Lower lobe of right lung (tissue), 2 donors: Measurements from ENCODE around the gene PIK3R3. TPM values are rescaled to one million over a fixed set of nuclear protein-coding genes. Genes with fewer than 3 reads are reported as not detected.
"Not testable (repeated sequence)": the region's sequence is repeated elsewhere in the genome, so short reads cannot be mapped to it uniquely, and the experiment has no call there.

ENCODE experiments used
- ATAC-seq, 2 donors: fragments of 200-7000 bp; cut with Tn5 transposase; one replicate each; pipeline ENCODE4 v1.9.1; 2020 to 2022; ENCODE audit warnings: mild to moderate bottlenecking in 2 of 2, moderate library complexity in 2 of 2
- DNase-seq: peaks from one replicate; pipeline ENCODE4 v3.0.0-alpha.2; 2020
- H3K27ac ChIP-seq: fragments of 200-600 bp; one replicate; pipeline ENCODE4 v1.8.0; 2022
- H3K27me3 ChIP-seq: fragments of 200-600 bp; one replicate; pipeline ENCODE4 v1.8.0; 2022; ENCODE audit warnings: low read depth
- H3K36me3 ChIP-seq: fragments of 200-600 bp; one replicate; pipeline ENCODE4 v1.8.0; 2022; ENCODE audit warnings: mild to moderate bottlenecking
- H3K4me1 ChIP-seq: fragments of 200-600 bp; one replicate; pipeline ENCODE4 v1.8.0; 2022
- H3K4me3 ChIP-seq: fragments of 200-600 bp; one replicate; pipeline ENCODE4 v1.8.0; 2022; ENCODE audit warnings: mild to moderate bottlenecking
- H3K9me3 ChIP-seq: fragments of 200-600 bp; one replicate; pipeline ENCODE4 v1.8.0; 2022
- CTCF ChIP-seq: fragments of 200-600 bp; IDR thresholded peaks from one replicate; pipeline ENCODE4 v1.8.0; 2022; ENCODE audit warnings: antibody characterized with exemption, mild to moderate bottlenecking
- intact Hi-C: fragments of 100-400 bp; cut with DNase I; formaldehyde crosslinking; loops from one replicate; pipeline ENCODE4 v1.11.0; 2022
- total RNA-seq: library from RNA; stranded (reverse); fragmentation: NEBNext Ultra II Directional; extraction: Animal tissue kit (Norgen Biotek cat#: 25700); gene quantifications from one replicate; pipeline ENCODE4 v1.2.1, GENCODE V29; 2021
- donor health status: DM: no; HTN: yes; CAD: no; lungs with severe emphysema.

PIK3R3 gene
- total RNA-seq, 1 donor from 2014 or later: 39.2 TPM

- intact Hi-C loops: no loop called here
- H3K4me1 ChIP-seq: no peaks in the 10 kb centered on the region
- no peak for ATAC-seq
Observed at GRCh38 chr1:46099215-46099614, 33.2 kb downstream of the PIK3R3 start.

GRCh38 chr1:46098027-46098712, 34.3 kb downstream of the PIK3R3 start:
- Histone ChIP-seq H3K4me3 (no peak overlapping the region), H3K27ac (no peak overlapping the region), H3K36me3 (no peaks in the 10 kb centered on the region), H3K27me3 (no peaks in the 10 kb centered on the region), H3K9me3 (peaks cover 4% of the 10 kb centered on the region), H3K4me1 (no peaks in the 10 kb centered on the region)
- ATAC-seq: no peak
- TF ChIP-seq CTCF: no peak
- no peak for DNase-seq
- intact Hi-C loops: no loop called here

More at GRCh38 chr1:46099215-46099614, 33.2 kb downstream of the PIK3R3 start:
- peaks cover 4% of the 10 kb centered on the region for H3K9me3 ChIP-seq
- no peak overlapping the region for H3K27ac ChIP-seq
- TF ChIP-seq CTCF: no peak
- H3K36me3 ChIP-seq: no peaks in the 10 kb centered on the region
- DNase-seq: no peak
- H3K27me3 ChIP-seq: no peaks in the 10 kb centered on the region
- no peak overlapping the region for H3K4me3 ChIP-seq

- H3K4me1 ChIP-seq: no peaks in the 10 kb centered on the region
- intact Hi-C loops: no loop called here
- DNase-seq: no peak
- H3K4me3 ChIP-seq: no peak overlapping the region
- peaks cover 4% of the 10 kb centered on the region for H3K9me3 ChIP-seq
- no peaks in the 10 kb centered on the region for H3K27me3 ChIP-seq
- TF ChIP-seq CTCF: no peak
- no peak overlapping the region for H3K27ac ChIP-seq
- no peak for ATAC-seq
- H3K36me3 ChIP-seq: no peaks in the 10 kb centered on the region
Observed at GRCh38 chr1:46097149-46097472, 35.3 kb downstream of the PIK3R3 start.

DNA sequence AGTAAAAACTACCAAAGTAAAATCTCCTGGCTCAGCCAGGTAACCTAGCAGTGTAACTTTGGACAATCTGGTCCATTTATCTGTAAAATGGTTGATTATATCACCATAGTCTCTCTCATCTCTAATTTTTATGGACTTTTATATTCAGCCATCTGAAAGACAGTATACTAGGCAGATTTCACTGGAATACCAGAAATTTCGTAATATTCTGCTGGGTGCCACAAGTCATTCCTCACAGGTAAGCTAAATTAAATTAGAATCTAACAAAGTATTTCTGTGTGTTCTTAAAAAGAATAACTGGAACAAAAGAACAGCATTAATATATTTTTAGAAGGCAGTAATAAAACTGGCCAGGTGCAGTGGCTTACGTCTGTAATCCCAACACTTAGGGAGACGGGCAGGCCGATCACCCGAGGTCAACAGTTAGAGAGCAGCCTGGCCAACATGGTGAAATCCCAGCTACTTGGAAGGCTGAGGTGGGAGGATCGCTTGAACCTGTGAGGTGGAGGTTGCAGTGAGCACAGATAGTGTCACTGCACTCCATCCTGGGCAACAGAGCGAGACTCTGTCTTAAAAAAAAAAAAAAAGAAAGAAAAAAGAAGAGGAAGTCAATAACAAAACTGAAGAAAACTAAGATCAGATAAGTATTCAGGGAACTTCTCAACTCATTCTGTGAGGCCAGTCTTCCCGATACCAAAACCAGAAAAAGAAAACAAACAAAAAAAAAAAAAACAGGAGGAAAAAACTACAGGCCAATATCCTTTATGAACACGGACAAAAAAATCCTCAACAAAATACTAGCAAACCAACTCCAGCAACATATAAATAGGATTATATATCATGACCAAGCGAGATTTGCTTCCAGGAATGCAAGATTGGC, 35.9 kb downstream of the PIK3R3 start:
- Histone ChIP-seq H3K9me3 (peaks cover 4% of the 10 kb centered on the region), H3K4me1 (no peaks in the 10 kb centered on the region), H3K27me3 (no peaks in the 10 kb centered on the region), H3K27ac (no peak overlapping the region), H3K36me3 (no peaks in the 10 kb centered on the region), H3K4me3 (no peak overlapping the region)
- DNase-seq (no peak), ATAC-seq (no peak)
- intact Hi-C loops: no loop called here
- TF ChIP-seq CTCF: no peak

DNA sequence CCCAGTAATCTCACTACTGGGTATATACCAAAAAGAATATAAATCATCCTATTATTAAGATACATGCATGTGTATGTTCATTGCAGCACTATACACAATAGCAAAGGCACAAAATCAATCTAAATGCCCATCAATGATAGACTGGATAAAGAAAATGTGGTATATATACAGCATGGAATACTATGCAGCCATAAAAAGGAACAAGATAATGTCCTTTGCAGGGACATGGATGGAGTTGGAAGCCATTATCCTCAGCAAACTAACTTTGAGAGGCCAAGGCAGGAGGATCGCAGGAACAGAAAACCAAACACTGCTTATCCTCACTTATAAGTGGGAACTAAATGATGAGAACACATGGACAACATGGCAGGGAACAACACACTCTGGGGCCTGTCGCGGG, 37.3 kb downstream of the PIK3R3 start:
- ATAC-seq, H3K9me3 ChIP-seq, H3K27ac ChIP-seq, H3K27me3 ChIP-seq, H3K4me1 ChIP-seq, DNase-seq, intact Hi-C loops, H3K4me3 ChIP-seq, H3K36me3 ChIP-seq: not testable (repeated sequence)

GRCh38 chr1:46094471-46095005, 37.9 kb downstream of the PIK3R3 start:
- DNase-seq: no peak
- Histone ChIP-seq H3K4me1 (no peaks in the 10 kb centered on the region), H3K36me3 (no peaks in the 10 kb centered on the region), H3K9me3 (peaks cover 4% of the 10 kb centered on the region), H3K27ac (no peak overlapping the region), H3K27me3 (no peaks in the 10 kb centered on the region), H3K4me3 (no peak overlapping the region)
- no peak for ATAC-seq
- intact Hi-C loops: no loop called here
- TF ChIP-seq CTCF: no peak

DNA sequence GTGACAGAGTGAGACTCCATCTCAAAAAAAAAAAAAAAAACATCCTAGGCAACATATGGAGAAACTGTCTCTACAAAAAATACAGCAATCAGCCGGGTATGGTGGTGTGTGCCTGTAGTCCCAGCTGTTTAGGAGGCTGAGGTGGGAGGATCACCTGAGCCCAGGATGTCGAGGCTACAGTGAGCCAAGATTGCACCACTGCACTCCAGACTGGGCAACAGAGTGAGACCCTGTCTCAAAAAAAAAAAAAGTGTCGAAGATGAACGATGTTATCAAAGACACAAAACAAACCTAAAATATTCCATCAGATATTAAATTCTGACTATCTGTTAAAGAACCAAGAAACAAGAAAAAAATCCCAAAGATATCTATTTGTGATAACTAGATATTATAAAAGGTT, 38.6 kb downstream of the PIK3R3 start:
- H3K27ac ChIP-seq, intact Hi-C loops, H3K4me3 ChIP-seq, ATAC-seq, DNase-seq, H3K27me3 ChIP-seq, H3K9me3 ChIP-seq, H3K36me3 ChIP-seq, H3K4me1 ChIP-seq: not testable (repeated sequence)
